ENCODE data around the gene SHISAL1. TPM values are rescaled to one million over a fixed set of nuclear protein-coding genes. Genes with fewer than 3 reads are reported as not detected.

SHISAL1 gene
- total and polyA plus RNA-seq, 2 donors (not counting 3 experiments of a cell fraction or from before 2014, with no cell fraction given): 0.01 to 0.07 TPM

- H3K36me3 ChIP-seq (ENCODE audit: control insufficient read depth in 2 of 2, extremely low read depth in 1 of 2, insufficient read depth in 2 of 2, low read length in 2 of 2): no peaks in the 10 kb centered on the region
- BruUV-seq (replicated peaks): no TSS peak
- dilution Hi-C loops (cut with MboI; ENCODE audit: extremely low pct_ligation_motif_present, low sequenced_read_pairs) (no loop called here), intact Hi-C loops (cut with micrococcal nuclease) (no loop called here)
- H3K27me3 ChIP-seq (ENCODE audit: control insufficient read depth in 2 of 2, insufficient read depth in 2 of 2, low read length in 2 of 2): no peaks in the 10 kb centered on the region
- TF ChIP-seq MYC (IDR thresholded peaks at IDR 0.05; ENCODE audit: low read depth, low read length) (no peak), EZH2 (IDR thresholded peaks at IDR 0.05; ENCODE audit: borderline replicate concordance, low read depth, low read length, severe bottlenecking) (no peak), CTCF (IDR thresholded peaks at IDR 0.05; ENCODE audit: extremely low read depth in 1 of 2, insufficient read depth in 1 of 2, low read depth in 1 of 2, low read length in 2 of 2) (no peak), MAX (IDR thresholded peaks at IDR 0.05; ENCODE audit: insufficient read depth, insufficient read length) (no peak), POLR2A (IDR thresholded peaks at IDR 0.05; ENCODE audit: low read depth, low read length) (no peak), JUN (IDR thresholded peaks at IDR 0.05; ENCODE audit: borderline replicate concordance, insufficient read depth, insufficient read length, low read depth) (no peak), GATA2 (IDR thresholded peaks at IDR 0.05; ENCODE audit: insufficient read depth, insufficient read length, low read depth, low read length) (no peak), POLR2AphosphoS5 (IDR thresholded peaks at IDR 0.05; ENCODE audit: insufficient read depth, low read depth, low read length) (no peak), FOS (IDR thresholded peaks at IDR 0.05; ENCODE audit: borderline replicate concordance, insufficient read depth, low read length) (no peak)
- H3K4me1 ChIP-seq (ENCODE audit: control insufficient read depth, extremely low read depth, insufficient read depth, low read length): no peaks in the 10 kb centered on the region
- no peaks in the 10 kb centered on the region for H4K20me1 ChIP-seq (replicated peaks; ENCODE audit: control insufficient read depth, extremely low read depth, insufficient read depth, low read length)
- H3K27ac ChIP-seq (ENCODE audit: insufficient read depth, low read depth, low read length): no peak overlapping the region
- no peak overlapping the region for H3K9ac ChIP-seq (replicated peaks; ENCODE audit: extremely low read depth, insufficient read depth, low read length)
- no peak overlapping the region for H3K4me3 ChIP-seq (replicated peaks in 1 of 3; ENCODE audit: insufficient read depth in 1 of 3, low read depth in 1 of 3, low read length in 3 of 3)
- H3K9me1 ChIP-seq (replicated peaks; ENCODE audit: control insufficient read depth, extremely low read depth, insufficient read depth, low read length): no peaks in the 10 kb centered on the region
- FAIRE-seq: no peak
- no peaks in the 10 kb centered on the region for H3K9me3 ChIP-seq (replicated peaks; ENCODE audit: control insufficient read depth, insufficient read depth, low read length)
- no peaks in the 10 kb centered on the region for H3K79me2 ChIP-seq (ENCODE audit: control insufficient read depth, insufficient read depth, low read length)
- POLR2A ChIA-PET: no interaction called here
- H2AFZ ChIP-seq (ENCODE audit: low read depth, low read length): no peak overlapping the region
- CTCF ChIA-PET: no interaction called here
- no peak for DNase-seq (ENCODE audit: low read depth, low spot score)
- H3K4me2 ChIP-seq (ENCODE audit: insufficient read depth, low read length): no peak overlapping the region
These were observed 39.6 kb downstream of the SHISAL1 start for GRCh38 chr22:44273175-44273574.
